ENCODE measurements around the gene KCTD17. TPM values are rescaled to one million over a fixed set of nuclear protein-coding genes. Genes with fewer than 3 reads are reported as not detected.

KCTD17 gene
- total RNA-seq, 4 donors from 2014 or later: 9.5 to 30.5 (median 13.5) TPM

GRCh38 chr22:37044634-37045625, 6.6 kb upstream of the KCTD17 start:
- H3K4me3 ChIP-seq: no peak overlapping the region
- peak overlapping the region in 3 of 4 donors; percentile 64 to 85 (median 82) for H3K27ac ChIP-seq
- no peak for DNase-seq
- no peak for TF ChIP-seq CTCF (IDR thresholded peaks at IDR 0.05)
- no peak for TF ChIP-seq POLR2A (IDR thresholded peaks at IDR 0.05)
- H3K27me3 ChIP-seq: no peaks in the 10 kb centered on the region
- no peaks in the 10 kb centered on the region for H3K36me3 ChIP-seq
- peaks cover 0 to 24% (median 0%) of the 10 kb centered on the region in 4 donors for H3K4me1 ChIP-seq
- no peaks in the 10 kb centered on the region for H3K9me3 ChIP-seq

- TF ChIP-seq CTCF (IDR thresholded peaks at IDR 0.05) (peak in 5 of 6 experiments; percentile 24 to 50 (median 45)), POLR2A (IDR thresholded peaks at IDR 0.05) (no peak)
- H3K27me3 ChIP-seq: no peaks in the 10 kb centered on the region
- no peaks in the 10 kb centered on the region for H3K36me3 ChIP-seq
- H3K9me3 ChIP-seq: no peaks in the 10 kb centered on the region
- H3K4me1 ChIP-seq: peaks cover 0 to 29% (median 1%) of the 10 kb centered on the region in 4 donors
- H3K27ac ChIP-seq: no peak overlapping the region
- no peak for DNase-seq
- H3K4me3 ChIP-seq: no peak overlapping the region
Observed at GRCh38 chr22:37045958-37046357, 5.6 kb upstream of the KCTD17 start.

GRCh38 chr22:37046589-37046988, 5.0 kb upstream of the KCTD17 start:
- DNase-seq: no peak
- TF ChIP-seq POLR2A (IDR thresholded peaks at IDR 0.05): no peak
- TF ChIP-seq CTCF (IDR thresholded peaks at IDR 0.05): no peak
- no peak overlapping the region for H3K27ac ChIP-seq
- H3K9me3 ChIP-seq: no peaks in the 10 kb centered on the region
- no peaks in the 10 kb centered on the region for H3K27me3 ChIP-seq
- H3K4me3 ChIP-seq: no peak overlapping the region
- H3K4me1 ChIP-seq: peaks cover 0 to 36% (median 3%) of the 10 kb centered on the region in 4 donors
- no peaks in the 10 kb centered on the region for H3K36me3 ChIP-seq

GRCh38 chr22:37047006-37047405, 4.5 kb upstream of the KCTD17 start:
- Histone ChIP-seq H3K4me3 (no peak overlapping the region), H3K9me3 (no peaks in the 10 kb centered on the region), H3K36me3 (no peaks in the 10 kb centered on the region), H3K27ac (no peak overlapping the region), H3K4me1 (peaks cover 2 to 39% (median 4%) of the 10 kb centered on the region in 4 donors), H3K27me3 (no peaks in the 10 kb centered on the region)
- TF ChIP-seq CTCF (IDR thresholded peaks at IDR 0.05): no peak
- TF ChIP-seq POLR2A (IDR thresholded peaks at IDR 0.05): no peak
- no peak for DNase-seq

GRCh38 chr22:37048133-37048532, 3.4 kb upstream of the KCTD17 start:
- TF ChIP-seq CTCF (IDR thresholded peaks at IDR 0.05) (no peak), POLR2A (IDR thresholded peaks at IDR 0.05) (no peak)
- no peaks in the 10 kb centered on the region for H3K36me3 ChIP-seq

More at GRCh38 chr22:37048133-37048532, 3.4 kb upstream of the KCTD17 start:
- H3K4me1 ChIP-seq: peaks cover 6 to 34% (median 7%) of the 10 kb centered on the region in 4 donors
- no peak overlapping the region for H3K4me3 ChIP-seq
- no peaks in the 10 kb centered on the region for H3K27me3 ChIP-seq
- no peaks in the 10 kb centered on the region for H3K9me3 ChIP-seq
- H3K27ac ChIP-seq: no peak overlapping the region
- DNase-seq: no peak

All from Peyer's patch (tissue), 4 donors.